Adrenal gland (tissue), 12 donors: ENCODE data around the gene CACNA1A. TPM values are rescaled to one million over a fixed set of nuclear protein-coding genes. Genes with fewer than 3 reads are reported as not detected.

Experiments
- DNase-seq, 7 donors: peaks; one replicate each; pipeline ENCODE4 v3.0.0-alpha.2; 2019 to 2020
- H3K27ac ChIP-seq, 5 donors: fragments of 200-600 bp; sonication (generic) in 4 of 5; 1 replicate in 3 of 5; 2 replicates in 2 of 5; pipeline versions ENCODE4 v1.5.1 to v1.8.0; 2016 to 2020; ENCODE audit warnings: mild to moderate bottlenecking in 1 of 5
- H3K27me3 ChIP-seq: fragments of 200-600 bp; 2 replicates; pipeline ENCODE4 v1.8.0; 2021
- H3K36me3 ChIP-seq, 2 donors: fragments of 200-600 bp; replicated peaks in 1 of 2; 1 replicate in 1 of 2; 2 replicates in 1 of 2; pipeline versions ENCODE4 v1.5.1 to v1.8.0; 2018 to 2022
- H3K4me1 ChIP-seq, 2 donors: fragments of 200-600 bp; replicated peaks in 1 of 2; 1 replicate in 1 of 2; 2 replicates in 1 of 2; pipeline versions ENCODE4 v1.5.1 to v1.8.0; 2018 to 2021
- H3K4me3 ChIP-seq, 4 donors: fragments of 200-600 bp; sonication (generic) in 3 of 4; one replicate each; pipeline ENCODE4 v1.5.1; 2016 to 2018
- H3K9me3 ChIP-seq, 3 donors: fragments of 200-600 bp; sonication (generic) in 1 of 3; replicated peaks in 1 of 3; 1 replicate in 2 of 3; 2 replicates in 1 of 3; pipeline versions ENCODE4 v1.5.1 to v1.8.0; 2016 to 2021
- CTCF ChIP-seq, 6 experiments: fragments of 450-650 bp in 4 of 6; fragments of 200-600 bp in 2 of 6; sonication (generic) in 1 of 6; IDR thresholded peaks; 1 replicate in 5 of 6; 2 replicates in 1 of 6; pipeline versions ENCODE4 v1.5.1 to v1.8.0; 2016 to 2021; ENCODE audit warnings: antibody characterized with exemption in 6 of 6, mild to moderate bottlenecking in 2 of 6, moderate library complexity in 1 of 6
- POLR2A ChIP-seq, 2 donors: fragments of 450-650 bp; IDR thresholded peaks; one replicate each; pipeline ENCODE4 v1.6.1; 2017; ENCODE audit warnings: antibody characterized with exemption in 2 of 2, mild to moderate bottlenecking in 2 of 2, moderate library complexity in 1 of 2
- WGBS, 4 donors: extraction: QIAGEN DNeasy Blood & Tissue Kit in 2 of 4; methylation state at CpG; one replicate each; pipeline versions ENCODE4 v1.1.5 to v1.1.7; 2013 to 2017; 5-methylcytosine and 5-hydroxymethylcytosine counted together
- intact Hi-C, 2 donors: fragments of 100-400 bp; cut with DNase I; formaldehyde crosslinking; loops; one replicate each; pipeline versions ENCODE4 v1.14.1 to v1.15.0; 2022 to 2023
- polyA plus RNA-seq, 3 donors: library from polyadenylated mRNA; stranded (reverse); fragments of 200-250 nt in 2 of 3; fragments of 350-450 nt in 1 of 3; fragmentation: Illumina TruSeq in 1 of 3; extraction: RNeasy Lipid Tissue Mini Kit (QIAGEN cat#74804) in 1 of 3; gene quantifications; one replicate each; pipeline ENCODE4 v1.2.3, GENCODE V29; 2013 to 2014
- total RNA-seq, 9 donors: library from RNA; depleted of rRNA in 4 of 9; stranded (reverse); fragments of >200 nt in 4 of 9; fragments of 120-200 nt in 1 of 9; fragmentation: NEBNext Ultra II Directional in 1 of 9; extraction: Animal tissue kit (Norgen Biotek cat#: 25700) in 1 of 9; gene quantifications; one replicate each; pipeline versions ENCODE4 v1.1.0 to v1.2.4, GENCODE V29; 2013 to 2023
- donor health status: healthy with polysubstance abuse.
- donor health status: Bipolar disorder and iron deficiency.
- donor health status: DM: yes; HTN: yes; CAD: no.
- donor health status: DM: no; HTN: no; CAD: no.
- donor health status: DM: no; HTN: no; CAD: no.
- donor health status: DM: yes; HTN: yes; CAD: no.

CACNA1A gene
- total and polyA plus RNA-seq, 12 donors: 0.28 to 35.4 (median 2.8) TPM; not detected in 1

- H3K27me3 ChIP-seq: no peaks in the 10 kb centered on the region
- no peaks in the 10 kb centered on the region for H3K9me3 ChIP-seq
- H3K4me3 ChIP-seq: no peak overlapping the region
- intact Hi-C loops: no loop called here
- no peaks in the 10 kb centered on the region for H3K4me1 ChIP-seq
- DNase-seq: peak in 1 of 7 donors; percentile 60
- 37 to 50% (median 45%) methylated on average over 9 to 10 of the region's 10 CpGs for WGBS, 4 donors
- no peak overlapping the region for H3K27ac ChIP-seq
- no peak for TF ChIP-seq POLR2A (IDR thresholded peaks at IDR 0.05)
- TF ChIP-seq CTCF (IDR thresholded peaks at IDR 0.05): no peak
- no peaks in the 10 kb centered on the region for H3K36me3 ChIP-seq
These were observed 46.9 kb downstream of the CACNA1A start for GRCh38 chr19:13459351-13459750.

GRCh38 chr19:13451434-13451995 lies 54.8 kb downstream of the CACNA1A start:
- intact Hi-C loops: no loop called here
- H3K27me3 ChIP-seq: no peaks in the 10 kb centered on the region
- H3K4me1 ChIP-seq: no peaks in the 10 kb centered on the region
- WGBS, 4 donors: 60 to 77% (median 70%) methylated on average over 4 of the region's 4 CpGs
- DNase-seq: no peak
- no peak for TF ChIP-seq POLR2A (IDR thresholded peaks at IDR 0.05)
- TF ChIP-seq CTCF (IDR thresholded peaks at IDR 0.05): no peak
- no peaks in the 10 kb centered on the region for H3K9me3 ChIP-seq
- H3K27ac ChIP-seq: no peak overlapping the region
- no peak overlapping the region for H3K4me3 ChIP-seq
- no peaks in the 10 kb centered on the region for H3K36me3 ChIP-seq

GRCh38 chr19:13447978-13448377 lies 58.3 kb downstream of the CACNA1A start:
- Histone ChIP-seq H3K27ac (no peak overlapping the region), H3K27me3 (no peaks in the 10 kb centered on the region), H3K9me3 (no peaks in the 10 kb centered on the region), H3K4me1 (no peaks in the 10 kb centered on the region), H3K36me3 (no peaks in the 10 kb centered on the region), H3K4me3 (no peak overlapping the region)
- TF ChIP-seq CTCF (IDR thresholded peaks at IDR 0.05): no peak
- no peak for TF ChIP-seq POLR2A (IDR thresholded peaks at IDR 0.05)
- intact Hi-C loops: no loop called here
- DNase-seq: no peak
- 78 to 87% (median 82%) methylated on average over 6 of the region's 6 CpGs for WGBS, 4 donors

GRCh38 chr19:13441810-13442512 lies 64.3 kb downstream of the CACNA1A start:
- Histone ChIP-seq H3K27ac (no peak overlapping the region), H3K9me3 (no peaks in the 10 kb centered on the region), H3K4me3 (no peak overlapping the region), H3K4me1 (no peaks in the 10 kb centered on the region), H3K27me3 (no peaks in the 10 kb centered on the region), H3K36me3 (no peaks in the 10 kb centered on the region)
- 31 to 43% (median 37%) methylated on average over 8 to 10 of the region's 10 CpGs for WGBS, 4 donors
- no peak for TF ChIP-seq POLR2A (IDR thresholded peaks at IDR 0.05)
- no peak for TF ChIP-seq CTCF (IDR thresholded peaks at IDR 0.05)
- DNase-seq: peak in 6 of 7 donors; percentile 15 to 51 (median 30)
- intact Hi-C loops: no loop called here
